Skeletal muscle tissue (tissue), 4 donors: ENCODE measurements around the gene PAFAH2. TPM values are rescaled to one million over a fixed set of nuclear protein-coding genes. Genes with fewer than 3 reads are reported as not detected.

Source experiments
- H3K27ac ChIP-seq: one replicate; pipeline ENCODE4 v1.7.0; 2013; ENCODE audit warnings: mild to moderate bottlenecking, low read depth, low read length, inconsistent platforms
- H3K27me3 ChIP-seq, 3 donors: one replicate each; pipeline ENCODE4 v1.7.0; 2013; ENCODE audit warnings: low read length in 3 of 3; ENCODE audit not compliant: control insufficient read depth in 3 of 3, insufficient read depth in 3 of 3
- H3K36me3 ChIP-seq, 3 donors: one replicate each; pipeline ENCODE4 v1.7.0; 2013; ENCODE audit warnings: low read length in 3 of 3; ENCODE audit not compliant: control insufficient read depth in 3 of 3, insufficient read depth in 3 of 3
- H3K4me1 ChIP-seq, 3 donors: one replicate each; pipeline ENCODE4 v1.7.0; 2013; ENCODE audit warnings: low read length in 3 of 3, mild to moderate bottlenecking in 3 of 3; ENCODE audit not compliant: control insufficient read depth in 3 of 3, insufficient read depth in 3 of 3
- H3K4me3 ChIP-seq, 3 donors: one replicate each; pipeline ENCODE4 v1.7.0; 2013; ENCODE audit warnings: low read length in 3 of 3
- H3K9ac ChIP-seq, 3 donors: one replicate each; pipeline ENCODE4 v1.7.0; 2013; ENCODE audit warnings: low read length in 3 of 3, mild to moderate bottlenecking in 3 of 3, moderate library complexity in 2 of 3, low read depth in 1 of 3
- H3K9me3 ChIP-seq, 3 donors: one replicate each; pipeline ENCODE4 v1.7.0; 2013; ENCODE audit warnings: low read length in 3 of 3; ENCODE audit not compliant: control insufficient read depth in 3 of 3
- total RNA-seq: library from RNA; depleted of rRNA; stranded (reverse); fragments of >200 nt; gene quantifications from one replicate; pipeline ENCODE4 v1.2.3, GENCODE V29; 2014
- donor health status: Osteomylitis.

Gene PAFAH2
- total RNA-seq, 1 donor from 2014 or later, result 33.9 TPM

GRCh38 chr1:25996966-25997827, 666 bp downstream of the PAFAH2 start:
- peak overlapping the region; percentile 77 to 86 (median 82) for H3K4me3 ChIP-seq
- peak overlapping the region; percentile 92 for H3K27ac ChIP-seq
- peak overlapping the region; percentile 91 to 93 (median 91) for H3K9ac ChIP-seq
- H3K9me3 ChIP-seq, result no peaks in the 10 kb centered on the region
- no peaks in the 10 kb centered on the region for H3K27me3 ChIP-seq
- no peaks in the 10 kb centered on the region for H3K36me3 ChIP-seq
- peaks cover 32 to 36% (median 36%) of the 10 kb centered on the region in 3 donors for H3K4me1 ChIP-seq

GRCh38 chr1:25994402-25995150, 3.3 kb downstream of the PAFAH2 start:
- Histone ChIP-seq H3K9ac (no peak overlapping the region), H3K36me3 (no peaks in the 10 kb centered on the region), H3K9me3 (no peaks in the 10 kb centered on the region), H3K27ac (no peak overlapping the region), H3K4me1 (peaks cover 42 to 54% (median 43%) of the 10 kb centered on the region in 3 donors), H3K27me3 (no peaks in the 10 kb centered on the region), H3K4me3 (no peak overlapping the region)

GRCh38 chr1:25993197-25993951, 4.5 kb downstream of the PAFAH2 start:
- no peak overlapping the region for H3K4me3 ChIP-seq
- H3K9ac ChIP-seq, result no peak overlapping the region
- H3K36me3 ChIP-seq, result no peaks in the 10 kb centered on the region
- no peak overlapping the region for H3K27ac ChIP-seq
- no peaks in the 10 kb centered on the region for H3K27me3 ChIP-seq
- H3K9me3 ChIP-seq, result no peaks in the 10 kb centered on the region
- H3K4me1 ChIP-seq, result peaks cover 43 to 58% (median 46%) of the 10 kb centered on the region in 3 donors

GRCh38 chr1:25992689-25993171, 5.1 kb downstream of the PAFAH2 start:
- Histone ChIP-seq H3K27ac (no peak overlapping the region), H3K4me1 (peaks cover 50 to 63% (median 51%) of the 10 kb centered on the region in 3 donors), H3K36me3 (peaks cover 0 to 4% (median 0%) of the 10 kb centered on the region in 3 donors), H3K9me3 (no peaks in the 10 kb centered on the region), H3K4me3 (no peak overlapping the region), H3K9ac (peak overlapping the region in 1 of 3 donors; percentile 36), H3K27me3 (no peaks in the 10 kb centered on the region)

GRCh38 chr1:25991937-25992688, 5.8 kb downstream of the PAFAH2 start:
- Histone ChIP-seq H3K4me1 (peaks cover 48 to 62% (median 50%) of the 10 kb centered on the region in 3 donors), H3K27me3 (no peaks in the 10 kb centered on the region), H3K9me3 (no peaks in the 10 kb centered on the region), H3K27ac (no peak overlapping the region), H3K4me3 (no peak overlapping the region), H3K9ac (peak overlapping the region in 1 of 3 donors; percentile 36), H3K36me3 (peaks cover 0 to 4% (median 2%) of the 10 kb centered on the region in 3 donors)

- H3K4me1 ChIP-seq, result peaks cover 42 to 56% (median 44%) of the 10 kb centered on the region in 3 donors
- H3K27me3 ChIP-seq, result no peaks in the 10 kb centered on the region
- no peak overlapping the region for H3K27ac ChIP-seq
- H3K9ac ChIP-seq, result no peak overlapping the region
- no peaks in the 10 kb centered on the region for H3K9me3 ChIP-seq
- H3K36me3 ChIP-seq, result peaks cover 1 to 5% (median 2%) of the 10 kb centered on the region in 3 donors
- H3K4me3 ChIP-seq, result no peak overlapping the region
Observed at GRCh38 chr1:25990702-25991395, 7.0 kb downstream of the PAFAH2 start.

- H3K4me1 ChIP-seq, result peaks cover 42 to 56% (median 44%) of the 10 kb centered on the region in 3 donors
- no peaks in the 10 kb centered on the region for H3K9me3 ChIP-seq
- no peak overlapping the region for H3K27ac ChIP-seq
- H3K27me3 ChIP-seq, result no peaks in the 10 kb centered on the region
- H3K4me3 ChIP-seq, result no peak overlapping the region
- peaks cover 2 to 11% (median 7%) of the 10 kb centered on the region in 3 donors for H3K36me3 ChIP-seq
- H3K9ac ChIP-seq, result peak overlapping the region in 1 of 3 donors; percentile 45
Observed at GRCh38 chr1:25990251-25990650, 7.6 kb downstream of the PAFAH2 start.

- H3K4me3 ChIP-seq, result no peak overlapping the region
- H3K9me3 ChIP-seq, result no peaks in the 10 kb centered on the region
- peak overlapping the region in 2 of 3 donors; percentile 21 to 45 for H3K9ac ChIP-seq
- H3K4me1 ChIP-seq, result peaks cover 42 to 56% (median 44%) of the 10 kb centered on the region in 3 donors
- H3K36me3 ChIP-seq, result peaks cover 3 to 14% (median 10%) of the 10 kb centered on the region in 3 donors
- no peaks in the 10 kb centered on the region for H3K27me3 ChIP-seq
- H3K27ac ChIP-seq, result peak overlapping the region; percentile 52
Observed at GRCh38 chr1:25989440-25990234, 8.2 kb downstream of the PAFAH2 start.
